K562 (cell line): ENCODE results near the gene SLC38A10. TPM values are rescaled to one million over a fixed set of nuclear protein-coding genes. Genes with fewer than 3 reads are reported as not detected.

Experiments
- CXXC5 ChIP-seq: fragments of 250-450 bp; sonication (Bioruptor Pico); IDR thresholded peaks from 2 replicates; pipeline ENCODE4 v1.8.0; 2022; ENCODE audit warnings: inconsistent platforms, mild to moderate bottlenecking, moderate library complexity
- ELF4 ChIP-seq: fragments of 450-650 bp; formaldehyde crosslinking; IDR thresholded peaks from 2 replicates; pipeline ENCODE4 v1.4.0; 2022; ENCODE audit warnings: missing genetic modification characterization
- FOXM1 ChIP-seq, 2 experiments: fragments of 450-650 bp in 1 of 2; sonication (generic) in 1 of 2; formaldehyde crosslinking in 1 of 2; IDR thresholded peaks; 2 replicates each; pipeline versions ENCODE4 v1.6.1 to v1.9.0; 2017 to 2022; ENCODE audit warnings: low read depth in 2 of 2, mild to moderate bottlenecking in 2 of 2, missing genetic modification reagents in 1 of 2, moderate library complexity in 1 of 2
- GATA2 ChIP-seq: sonication (generic); formaldehyde crosslinking; IDR thresholded peaks from 2 replicates; pipeline ENCODE4 v1.4.0; 2020; ENCODE audit warnings: mild to moderate bottlenecking, missing genetic modification reagents
- GATAD2A ChIP-seq: fragments of 450-650 bp; IDR thresholded peaks from 2 replicates; pipeline ENCODE4 v1.6.1; 2017
- KLF10 ChIP-seq: fragments of 250-450 bp; sonication (Bioruptor Pico); IDR thresholded peaks from 2 replicates; pipeline ENCODE4 v1.6.1; 2021; ENCODE audit warnings: matching md5 sums
- NCOA1 ChIP-seq: fragments of 450-650 bp; IDR thresholded peaks from 2 replicates; pipeline ENCODE4 v1.6.1; 2016; ENCODE audit warnings: low read depth
- SMAD4 ChIP-seq: fragments of 250-450 bp; sonication (Bioruptor Pico); conservative IDR thresholded peaks from 2 replicates; pipeline ENCODE4 v1.8.0; 2021; ENCODE audit warnings: inconsistent platforms, mild to moderate bottlenecking, moderate library complexity
- SMC3 ChIP-seq: conservative IDR thresholded peaks from 2 replicates; pipeline ENCODE4 v1.6.1; 2011; ENCODE audit warnings: low read depth, low read length, improper control_type of control experiment; ENCODE audit not compliant: insufficient read depth
- SP2 ChIP-seq: IDR thresholded peaks from 2 replicates; pipeline ENCODE4 v1.6.1; 2011; ENCODE audit warnings: mild to moderate bottlenecking, low read depth, low read length, moderate library complexity; ENCODE audit not compliant: poor library complexity, severe bottlenecking; ENCODE audit errors: extremely low read depth
- TEAD1 ChIP-seq, 2 experiments: fragments of 450-650 bp in 1 of 2; sonication (generic) in 1 of 2; formaldehyde crosslinking; IDR thresholded peaks; 2 replicates each; pipeline versions ENCODE4 v1.4.0 to v1.8.0; 2020 to 2022; ENCODE audit warnings: mild to moderate bottlenecking in 2 of 2, missing genetic modification reagents in 1 of 2
- TSC22D4 ChIP-seq: fragments of 450-650 bp; IDR thresholded peaks from 2 replicates; pipeline ENCODE4 v1.6.1; 2016; ENCODE audit warnings: missing genetic modification characterization, missing biosample characterization, control low read depth
- ZEB2 ChIP-seq: fragments of 450-650 bp; IDR thresholded peaks from 2 replicates; pipeline ENCODE4 v1.6.1; 2016
- ZNF584 ChIP-seq: fragments of 200-800 bp; sonication (Bioruptor generic); IDR thresholded peaks from 2 replicates; pipeline ENCODE4 v1.6.1; 2016; ENCODE audit warnings: low read depth, mild to moderate bottlenecking, missing genetic modification characterization, missing compliant biosample characterization
- polyA plus RNA-seq, 8 experiments: library from polyadenylated mRNA; depleted of rRNA in 4 of 8; stranded (reverse) in 5 of 8; unstranded in 3 of 8; fragments of >200 nt; fragmentation: Nextera tagmentation in 2 of 8; fragmentation: Illumina TruSeq in 1 of 8; extraction: Ambion mirVana in 2 of 8; extraction: Trizol in 1 of 8; gene quantifications; 2 replicates each; pipeline versions ENCODE4 v1.2.1 to v1.2.3, GENCODE V29; 2011 to 2014; ENCODE audit warnings: inconsistent platforms in 1 of 8, missing spikeins in 1 of 8
- total RNA-seq, 7 experiments: library from RNA; depleted of rRNA in 6 of 7; stranded (reverse); fragments of >200 nt in 6 of 7; fragmentation: Illumina TruSeq in 2 of 7; extraction: Trizol in 2 of 7; gene quantifications; 2 replicates each; pipeline versions ENCODE4 v1.2.1 to v1.2.3, GENCODE V29; 2011 to 2021; ENCODE audit warnings: low replicate concordance in 1 of 7
- TF ChIP-seq, protein P1 (sequence below): fragments of 250-450 bp; sonication (Bioruptor Pico); IDR thresholded peaks from 2 replicates; pipeline ENCODE4 v1.8.0; 2022; ENCODE audit warnings: moderate library complexity, mild to moderate bottlenecking, inconsistent platforms
- TF ChIP-seq, protein P2 (sequence below): sonication (generic); formaldehyde crosslinking; IDR thresholded peaks from 2 replicates; pipeline ENCODE4 v1.8.1; 2023; ENCODE audit warnings: mild to moderate bottlenecking, missing genetic modification reagents
- TF ChIP-seq, protein P3 (sequence below): fragments of 250-450 bp; sonication (Bioruptor Pico); IDR thresholded peaks from 2 replicates; pipeline ENCODE4 v1.5.0; 2022; ENCODE audit warnings: mild to moderate bottlenecking
- TF ChIP-seq, protein P4 (sequence below): sonication (generic); formaldehyde crosslinking; IDR thresholded peaks from 2 replicates; pipeline ENCODE4 v1.8.0; 2022; ENCODE audit warnings: missing genetic modification reagents, mild to moderate bottlenecking, borderline replicate concordance
- TF ChIP-seq, protein P5 (sequence below): fragments of 450-650 bp; IDR thresholded peaks from 2 replicates; pipeline ENCODE4 v1.6.1; 2016; ENCODE audit warnings: low read depth, mild to moderate bottlenecking, moderate library complexity

The SLC38A10 gene
- total and polyA plus RNA-seq, 9 of the 15 experiments (the other 6 are each of a cell fraction or from before 2014, with no cell fraction given) = 0.45 to 54.2 (median 13.8) TPM

DNA sequence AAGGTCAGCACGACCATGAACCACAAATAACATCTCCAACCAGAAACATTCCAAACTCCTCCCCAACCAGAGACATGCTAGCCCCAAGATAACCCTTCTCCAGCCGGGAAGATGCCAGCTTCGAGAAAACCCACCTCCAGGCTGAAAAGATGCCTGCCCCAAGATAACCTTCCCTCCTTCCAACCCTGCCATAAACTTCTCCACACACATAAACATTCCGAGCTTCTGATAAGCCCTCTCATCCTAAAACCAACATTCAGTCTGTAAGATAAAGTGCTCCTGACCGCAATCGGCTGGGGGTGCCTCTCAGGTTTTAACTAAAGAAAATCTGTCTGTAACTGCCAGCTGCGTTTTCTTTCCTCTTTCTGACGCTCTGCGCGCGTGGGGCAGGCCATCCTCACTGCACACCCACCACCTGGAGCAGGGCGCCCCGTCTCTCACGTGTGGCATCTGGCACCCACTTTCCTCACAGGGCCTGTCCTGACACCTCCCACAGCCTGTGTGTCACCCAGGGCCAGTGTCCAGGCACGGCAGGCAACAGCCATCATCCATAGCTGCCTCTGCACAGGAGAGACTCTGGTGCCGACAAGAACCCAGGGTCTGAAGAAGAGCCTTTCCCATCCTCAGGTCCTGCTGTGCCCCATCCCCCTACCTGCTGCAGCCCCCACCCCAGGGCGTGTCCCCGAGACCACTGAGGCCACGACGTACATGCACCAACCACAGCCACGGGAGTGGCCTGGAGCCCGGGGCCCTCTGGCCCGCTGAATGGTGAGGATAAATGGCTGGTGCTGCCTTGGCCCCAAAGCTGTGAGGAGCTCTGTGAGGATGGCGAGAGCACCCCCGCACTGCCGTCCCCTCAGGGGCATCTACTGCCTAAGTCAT lies 59.9 kb downstream of the SLC38A10 start (continued):
- TF ChIP-seq KLF10 (CRISPR knock-in tag) (no peak), NCOA1 (peak; percentile 45; the same call in 1 of the 2 replicates), ZNF584 (CRISPR knock-in tag) (0 out of 2 replicates have a peak, but pooled peaks have one; percentile 41), ELF4 (CRISPR knock-in tag) (0 out of 2 replicates have a peak, but pooled peaks have one; percentile 78), FOXM1 (IDR thresholded peaks at IDR 0.05; ENCODE audit: low read depth) (peak; percentile 40; the same call in 1 of the 2 replicates), FOXM1 (CRISPR knock-in tag; IDR thresholded peaks at IDR 0.05; ENCODE audit: low read depth) (0 out of 2 replicates have a peak, but pooled peaks have one; percentile 25), TEAD1 (CRISPR knock-in tag; IDR thresholded peaks at IDR 0.05) (peak; percentile 31 to 94; a peak in 3 of 4 replicates), ZEB2 (peak; percentile 46; the same call in 1 of the 2 replicates), GATAD2A (peak; percentile 85; the same call in 1 of the 2 replicates), CXXC5 (CRISPR knock-in tag) (peak; percentile 23), GATA2 (CRISPR knock-in tag) (peak; percentile 48; the same call in 1 of the 2 replicates), TSC22D4 (tag) (no peak), SMAD4 (CRISPR knock-in tag) (peak; percentile 84), SMC3 (no peak), SP2 (no peak)
- TF ChIP-seq, protein P1, sequence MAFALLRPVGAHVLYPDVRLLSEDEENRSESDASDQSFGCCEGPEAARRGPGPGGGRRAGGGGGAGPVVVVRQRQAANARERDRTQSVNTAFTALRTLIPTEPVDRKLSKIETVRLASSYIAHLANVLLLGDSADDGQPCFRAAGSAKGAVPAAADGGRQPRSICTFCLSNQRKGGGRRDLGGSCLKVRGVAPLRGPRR (CRISPR knock-in tag) = no peak
- TF ChIP-seq, protein P2, sequence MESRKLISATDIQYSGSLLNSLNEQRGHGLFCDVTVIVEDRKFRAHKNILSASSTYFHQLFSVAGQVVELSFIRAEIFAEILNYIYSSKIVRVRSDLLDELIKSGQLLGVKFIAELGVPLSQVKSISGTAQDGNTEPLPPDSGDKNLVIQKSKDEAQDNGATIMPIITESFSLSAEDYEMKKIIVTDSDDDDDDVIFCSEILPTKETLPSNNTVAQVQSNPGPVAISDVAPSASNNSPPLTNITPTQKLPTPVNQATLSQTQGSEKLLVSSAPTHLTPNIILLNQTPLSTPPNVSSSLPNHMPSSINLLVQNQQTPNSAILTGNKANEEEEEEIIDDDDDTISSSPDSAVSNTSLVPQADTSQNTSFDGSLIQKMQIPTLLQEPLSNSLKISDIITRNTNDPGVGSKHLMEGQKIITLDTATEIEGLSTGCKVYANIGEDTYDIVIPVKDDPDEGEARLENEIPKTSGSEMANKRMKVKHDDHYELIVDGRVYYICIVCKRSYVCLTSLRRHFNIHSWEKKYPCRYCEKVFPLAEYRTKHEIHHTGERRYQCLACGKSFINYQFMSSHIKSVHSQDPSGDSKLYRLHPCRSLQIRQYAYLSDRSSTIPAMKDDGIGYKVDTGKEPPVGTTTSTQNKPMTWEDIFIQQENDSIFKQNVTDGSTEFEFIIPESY (CRISPR knock-in tag) = 0 out of 2 replicates have a peak, but pooled peaks have one; percentile 17
- TF ChIP-seq, protein P3, sequence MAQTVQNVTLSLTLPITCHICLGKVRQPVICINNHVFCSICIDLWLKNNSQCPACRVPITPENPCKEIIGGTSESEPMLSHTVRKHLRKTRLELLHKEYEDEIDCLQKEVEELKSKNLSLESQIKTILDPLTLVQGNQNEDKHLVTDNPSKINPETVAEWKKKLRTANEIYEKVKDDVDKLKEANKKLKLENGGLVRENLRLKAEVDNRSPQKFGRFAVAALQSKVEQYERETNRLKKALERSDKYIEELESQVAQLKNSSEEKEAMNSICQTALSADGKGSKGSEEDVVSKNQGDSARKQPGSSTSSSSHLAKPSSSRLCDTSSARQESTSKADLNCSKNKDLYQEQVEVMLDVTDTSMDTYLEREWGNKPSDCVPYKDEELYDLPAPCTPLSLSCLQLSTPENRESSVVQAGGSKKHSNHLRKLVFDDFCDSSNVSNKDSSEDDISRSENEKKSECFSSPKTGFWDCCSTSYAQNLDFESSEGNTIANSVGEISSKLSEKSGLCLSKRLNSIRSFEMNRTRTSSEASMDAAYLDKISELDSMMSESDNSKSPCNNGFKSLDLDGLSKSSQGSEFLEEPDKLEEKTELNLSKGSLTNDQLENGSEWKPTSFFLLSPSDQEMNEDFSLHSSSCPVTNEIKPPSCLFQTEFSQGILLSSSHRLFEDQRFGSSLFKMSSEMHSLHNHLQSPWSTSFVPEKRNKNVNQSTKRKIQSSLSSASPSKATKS = no peak
- TF ChIP-seq, protein P4, sequence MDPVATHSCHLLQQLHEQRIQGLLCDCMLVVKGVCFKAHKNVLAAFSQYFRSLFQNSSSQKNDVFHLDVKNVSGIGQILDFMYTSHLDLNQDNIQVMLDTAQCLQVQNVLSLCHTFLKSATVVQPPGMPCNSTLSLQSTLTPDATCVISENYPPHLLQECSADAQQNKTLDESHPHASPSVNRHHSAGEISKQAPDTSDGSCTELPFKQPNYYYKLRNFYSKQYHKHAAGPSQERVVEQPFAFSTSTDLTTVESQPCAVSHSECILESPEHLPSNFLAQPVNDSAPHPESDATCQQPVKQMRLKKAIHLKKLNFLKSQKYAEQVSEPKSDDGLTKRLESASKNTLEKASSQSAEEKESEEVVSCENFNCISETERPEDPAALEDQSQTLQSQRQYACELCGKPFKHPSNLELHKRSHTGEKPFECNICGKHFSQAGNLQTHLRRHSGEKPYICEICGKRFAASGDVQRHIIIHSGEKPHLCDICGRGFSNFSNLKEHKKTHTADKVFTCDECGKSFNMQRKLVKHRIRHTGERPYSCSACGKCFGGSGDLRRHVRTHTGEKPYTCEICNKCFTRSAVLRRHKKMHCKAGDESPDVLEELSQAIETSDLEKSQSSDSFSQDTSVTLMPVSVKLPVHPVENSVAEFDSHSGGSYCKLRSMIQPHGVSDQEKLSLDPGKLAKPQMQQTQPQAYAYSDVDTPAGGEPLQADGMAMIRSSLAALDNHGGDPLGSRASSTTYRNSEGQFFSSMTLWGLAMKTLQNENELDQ = no peak
- TF ChIP-seq, protein P5, sequence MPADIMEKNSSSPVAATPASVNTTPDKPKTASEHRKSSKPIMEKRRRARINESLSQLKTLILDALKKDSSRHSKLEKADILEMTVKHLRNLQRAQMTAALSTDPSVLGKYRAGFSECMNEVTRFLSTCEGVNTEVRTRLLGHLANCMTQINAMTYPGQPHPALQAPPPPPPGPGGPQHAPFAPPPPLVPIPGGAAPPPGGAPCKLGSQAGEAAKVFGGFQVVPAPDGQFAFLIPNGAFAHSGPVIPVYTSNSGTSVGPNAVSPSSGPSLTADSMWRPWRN = peak; percentile 81
